ENCODE measurements around the gene NUMBL.

DNA sequence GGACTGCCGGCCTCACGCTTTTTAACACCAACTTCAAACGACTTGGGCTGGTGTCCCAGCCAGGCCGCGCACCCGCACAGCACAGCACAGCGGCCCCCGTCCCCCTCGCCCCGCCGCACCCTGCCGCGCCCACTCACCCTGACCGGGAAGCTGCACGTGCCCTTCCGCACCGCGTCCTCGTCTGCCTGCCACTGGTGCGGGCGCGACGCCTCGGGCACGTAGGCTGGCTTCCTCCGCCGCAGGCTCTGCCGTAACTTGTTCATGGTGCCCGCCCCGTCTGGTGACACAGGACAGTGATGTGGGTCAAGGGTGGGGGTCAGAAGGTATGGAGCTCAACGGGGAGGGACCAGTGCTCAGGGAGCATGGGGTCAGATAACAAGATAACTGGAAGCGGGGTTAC is 6.2 kb downstream of the NUMBL start:
- no peak for TF ChIP-seq POLR2A (IDR thresholded peaks at IDR 0.05)
- TF ChIP-seq, protein P1, sequence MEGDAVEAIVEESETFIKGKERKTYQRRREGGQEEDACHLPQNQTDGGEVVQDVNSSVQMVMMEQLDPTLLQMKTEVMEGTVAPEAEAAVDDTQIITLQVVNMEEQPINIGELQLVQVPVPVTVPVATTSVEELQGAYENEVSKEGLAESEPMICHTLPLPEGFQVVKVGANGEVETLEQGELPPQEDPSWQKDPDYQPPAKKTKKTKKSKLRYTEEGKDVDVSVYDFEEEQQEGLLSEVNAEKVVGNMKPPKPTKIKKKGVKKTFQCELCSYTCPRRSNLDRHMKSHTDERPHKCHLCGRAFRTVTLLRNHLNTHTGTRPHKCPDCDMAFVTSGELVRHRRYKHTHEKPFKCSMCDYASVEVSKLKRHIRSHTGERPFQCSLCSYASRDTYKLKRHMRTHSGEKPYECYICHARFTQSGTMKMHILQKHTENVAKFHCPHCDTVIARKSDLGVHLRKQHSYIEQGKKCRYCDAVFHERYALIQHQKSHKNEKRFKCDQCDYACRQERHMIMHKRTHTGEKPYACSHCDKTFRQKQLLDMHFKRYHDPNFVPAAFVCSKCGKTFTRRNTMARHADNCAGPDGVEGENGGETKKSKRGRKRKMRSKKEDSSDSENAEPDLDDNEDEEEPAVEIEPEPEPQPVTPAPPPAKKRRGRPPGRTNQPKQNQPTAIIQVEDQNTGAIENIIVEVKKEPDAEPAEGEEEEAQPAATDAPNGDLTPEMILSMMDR (IDR thresholded peaks at IDR 0.05), result no peak

All from heart left ventricle (tissue), 13 donors.